Measurements from ENCODE around the gene CSTB.

CSTB gene

GRCh38 chr21:43750339-43751033 lies 25.6 kb downstream of the CSTB start:
- Histone ChIP-seq H2BK5ac (ENCODE audit: low read depth, low read length, poor library complexity) (no peak overlapping the region), H3K4me3 (ENCODE audit: low read depth, low read length) (no peak overlapping the region), H3K4ac (ENCODE audit: low read depth, low read length) (no peak overlapping the region), H2BK120ac (ENCODE audit: insufficient read depth, low read length, poor library complexity) (no peak overlapping the region), H3K14ac (ENCODE audit: low read length) (no peak overlapping the region), H4K91ac (ENCODE audit: low read depth, low read length) (no peak overlapping the region), H2AFZ (ENCODE audit: insufficient read depth, low read length, poor library complexity) (no peak overlapping the region), H3K36me3 (ENCODE audit: control insufficient read depth in 1 of 2, insufficient read depth in 2 of 2, low read length in 2 of 2) (peaks cover 80 to 83% of the 10 kb centered on the region in 2 experiments), H4K8ac (ENCODE audit: low read depth, low read length) (no peak overlapping the region), H3K4me2 (ENCODE audit: low read length) (no peak overlapping the region), H3K27me3 (ENCODE audit: insufficient read depth, low read length) (no peaks in the 10 kb centered on the region), H3K23ac (ENCODE audit: low read length) (no peak overlapping the region), H2BK12ac (ENCODE audit: low read length) (no peak overlapping the region), H3K9ac (ENCODE audit: low read length) (no peak overlapping the region), H2AK5ac (ENCODE audit: low read length) (no peak overlapping the region), H3K9me3 (ENCODE audit: insufficient read depth, low read depth, low read length) (peaks cover 6% of the 10 kb centered on the region), H3K4me1 (ENCODE audit: control insufficient read depth in 1 of 2, insufficient read depth in 2 of 2, low read length in 2 of 2) (no peaks in the 10 kb centered on the region), H3K18ac (ENCODE audit: low read length) (no peak overlapping the region), H4K12ac (ENCODE audit: low read depth, low read length) (no peak overlapping the region), H3K27ac (ENCODE audit: low read depth, low read length) (no peak overlapping the region), H3K79me1 (ENCODE audit: low read length) (no peaks in the 10 kb centered on the region), H3K79me2 (ENCODE audit: control insufficient read depth, insufficient read depth, low read length, poor library complexity) (no peaks in the 10 kb centered on the region)
- no CpG with 5 or more reads among the region's 28 CpGs for WGBS (ENCODE audit: extremely low coverage, insufficient coverage, insufficient read length)
- DNase-seq: no peak

- no peak overlapping the region for H3K9ac ChIP-seq (ENCODE audit: low read length)
- no peak overlapping the region for H3K4ac ChIP-seq (ENCODE audit: low read depth, low read length)
- no peaks in the 10 kb centered on the region for H3K79me1 ChIP-seq (ENCODE audit: low read length)
- no peak overlapping the region for H2BK120ac ChIP-seq (ENCODE audit: insufficient read depth, low read length, poor library complexity)
- H2BK12ac ChIP-seq (ENCODE audit: low read length): no peak overlapping the region
- DNase-seq: no peak
- H3K4me1 ChIP-seq (ENCODE audit: control insufficient read depth in 1 of 2, insufficient read depth in 2 of 2, low read length in 2 of 2): no peaks in the 10 kb centered on the region
- H2AFZ ChIP-seq (ENCODE audit: insufficient read depth, low read length, poor library complexity): no peak overlapping the region
- H3K23ac ChIP-seq (ENCODE audit: low read length): no peak overlapping the region
- no peak overlapping the region for H3K4me3 ChIP-seq (ENCODE audit: low read depth, low read length)
- no peak overlapping the region for H3K4me2 ChIP-seq (ENCODE audit: low read length)
- no peak overlapping the region for H2BK5ac ChIP-seq (ENCODE audit: low read depth, low read length, poor library complexity)
- H3K9me3 ChIP-seq (ENCODE audit: insufficient read depth, low read depth, low read length): peaks cover 6% of the 10 kb centered on the region
- no peak overlapping the region for H4K8ac ChIP-seq (ENCODE audit: low read depth, low read length)
- no CpG with 5 or more reads among the region's 18 CpGs for WGBS (ENCODE audit: extremely low coverage, insufficient coverage, insufficient read length)
- H4K12ac ChIP-seq (ENCODE audit: low read depth, low read length): no peak overlapping the region
- H3K14ac ChIP-seq (ENCODE audit: low read length): no peak overlapping the region
- no peak overlapping the region for H3K27ac ChIP-seq (ENCODE audit: low read depth, low read length)
- H2AK5ac ChIP-seq (ENCODE audit: low read length): no peak overlapping the region
- H4K91ac ChIP-seq (ENCODE audit: low read depth, low read length): no peak overlapping the region
- peaks cover 77 to 80% of the 10 kb centered on the region in 2 experiments for H3K36me3 ChIP-seq (ENCODE audit: control insufficient read depth in 1 of 2, insufficient read depth in 2 of 2, low read length in 2 of 2)
- H3K27me3 ChIP-seq (ENCODE audit: insufficient read depth, low read length): no peaks in the 10 kb centered on the region
- no peaks in the 10 kb centered on the region for H3K79me2 ChIP-seq (ENCODE audit: control insufficient read depth, insufficient read depth, low read length, poor library complexity)
- no peak overlapping the region for H3K18ac ChIP-seq (ENCODE audit: low read length)
These were observed 26.4 kb downstream of the CSTB start for GRCh38 chr21:43749651-43750262.

- no peak overlapping the region for H2BK12ac ChIP-seq (ENCODE audit: low read length)
- H3K79me1 ChIP-seq (ENCODE audit: low read length): no peaks in the 10 kb centered on the region
- no peaks in the 10 kb centered on the region for H3K79me2 ChIP-seq (ENCODE audit: control insufficient read depth, insufficient read depth, low read length, poor library complexity)
- H3K9me3 ChIP-seq (ENCODE audit: insufficient read depth, low read depth, low read length): peaks cover 6% of the 10 kb centered on the region
- H3K14ac ChIP-seq (ENCODE audit: low read length): no peak overlapping the region
- H2AFZ ChIP-seq (ENCODE audit: insufficient read depth, low read length, poor library complexity): no peak overlapping the region
- no peak overlapping the region for H3K4me2 ChIP-seq (ENCODE audit: low read length)
- no peak overlapping the region for H3K27ac ChIP-seq (ENCODE audit: low read depth, low read length)
- no peak overlapping the region for H3K9ac ChIP-seq (ENCODE audit: low read length)
- no peak overlapping the region for H4K91ac ChIP-seq (ENCODE audit: low read depth, low read length)
- no CpG with 5 or more reads among the region's 17 CpGs for WGBS (ENCODE audit: extremely low coverage, insufficient coverage, insufficient read length)
- no peak overlapping the region for H2BK5ac ChIP-seq (ENCODE audit: low read depth, low read length, poor library complexity)
- H3K4me1 ChIP-seq (ENCODE audit: control insufficient read depth in 1 of 2, insufficient read depth in 2 of 2, low read length in 2 of 2): no peaks in the 10 kb centered on the region
- no peak overlapping the region for H4K8ac ChIP-seq (ENCODE audit: low read depth, low read length)
- no peak overlapping the region for H3K23ac ChIP-seq (ENCODE audit: low read length)
- no peak overlapping the region for H2BK120ac ChIP-seq (ENCODE audit: insufficient read depth, low read length, poor library complexity)
- peaks cover 77 to 80% of the 10 kb centered on the region in 2 experiments for H3K36me3 ChIP-seq (ENCODE audit: control insufficient read depth in 1 of 2, insufficient read depth in 2 of 2, low read length in 2 of 2)
- H3K4me3 ChIP-seq (ENCODE audit: low read depth, low read length): no peak overlapping the region
- H3K4ac ChIP-seq (ENCODE audit: low read depth, low read length): no peak overlapping the region
- H3K18ac ChIP-seq (ENCODE audit: low read length): no peak overlapping the region
- H3K27me3 ChIP-seq (ENCODE audit: insufficient read depth, low read length): no peaks in the 10 kb centered on the region
- no peak overlapping the region for H4K12ac ChIP-seq (ENCODE audit: low read depth, low read length)
- no peak overlapping the region for H2AK5ac ChIP-seq (ENCODE audit: low read length)
- DNase-seq: no peak
These were observed 27.5 kb downstream of the CSTB start for GRCh38 chr21:43748622-43749021.

GRCh38 chr21:43745772-43746517 lies 30.2 kb downstream of the CSTB start:
- H2AK5ac ChIP-seq (ENCODE audit: low read length): no peak overlapping the region

More at GRCh38 chr21:43745772-43746517, 30.2 kb downstream of the CSTB start:
- no peak overlapping the region for H2BK5ac ChIP-seq (ENCODE audit: low read depth, low read length, poor library complexity)
- no peak overlapping the region for H3K14ac ChIP-seq (ENCODE audit: low read length)
- H4K12ac ChIP-seq (ENCODE audit: low read depth, low read length): no peak overlapping the region
- no peak overlapping the region for H3K9ac ChIP-seq (ENCODE audit: low read length)
- no peak overlapping the region for H3K4ac ChIP-seq (ENCODE audit: low read depth, low read length)
- H4K8ac ChIP-seq (ENCODE audit: low read depth, low read length): no peak overlapping the region
- H3K4me2 ChIP-seq (ENCODE audit: low read length): no peak overlapping the region
- no CpG with 5 or more reads among the region's 16 CpGs for WGBS (ENCODE audit: extremely low coverage, insufficient coverage, insufficient read length)
- no peaks in the 10 kb centered on the region for H3K4me1 ChIP-seq (ENCODE audit: control insufficient read depth in 1 of 2, insufficient read depth in 2 of 2, low read length in 2 of 2)
- H2BK12ac ChIP-seq (ENCODE audit: low read length): no peak overlapping the region
- peaks cover 4% of the 10 kb centered on the region for H3K9me3 ChIP-seq (ENCODE audit: insufficient read depth, low read depth, low read length)
- no peak overlapping the region for H2BK120ac ChIP-seq (ENCODE audit: insufficient read depth, low read length, poor library complexity)
- H4K91ac ChIP-seq (ENCODE audit: low read depth, low read length): no peak overlapping the region
- H3K36me3 ChIP-seq (ENCODE audit: control insufficient read depth in 1 of 2, insufficient read depth in 2 of 2, low read length in 2 of 2): peaks cover 62% of the 10 kb centered on the region in 2 experiments
- no peak overlapping the region for H3K23ac ChIP-seq (ENCODE audit: low read length)
- H3K79me1 ChIP-seq (ENCODE audit: low read length): no peaks in the 10 kb centered on the region
- no peak overlapping the region for H3K27ac ChIP-seq (ENCODE audit: low read depth, low read length)
- no peaks in the 10 kb centered on the region for H3K27me3 ChIP-seq (ENCODE audit: insufficient read depth, low read length)
- H2AFZ ChIP-seq (ENCODE audit: insufficient read depth, low read length, poor library complexity): no peak overlapping the region
- H3K79me2 ChIP-seq (ENCODE audit: control insufficient read depth, insufficient read depth, low read length, poor library complexity): no peaks in the 10 kb centered on the region
- no peak overlapping the region for H3K18ac ChIP-seq (ENCODE audit: low read length)
- no peak overlapping the region for H3K4me3 ChIP-seq (ENCODE audit: low read depth, low read length)
- DNase-seq: no peak

Data from trophoblast cell (in vitro differentiated cells and primary cell).